Subcutaneous abdominal adipose tissue (tissue), 5 donors: ENCODE data around the gene ITPR3.

ENCODE experiments used
- H3K27ac ChIP-seq: one replicate; pipeline ENCODE4 v1.7.0; 2013; ENCODE audit warnings: low read depth, mild to moderate bottlenecking, inconsistent platforms, low read length, moderate library complexity
- H3K27me3 ChIP-seq, 5 donors: one replicate each; pipeline ENCODE4 v1.7.0; 2013; ENCODE audit warnings: low read length in 5 of 5, inconsistent platforms in 1 of 5; ENCODE audit not compliant: control insufficient read depth in 5 of 5, insufficient read depth in 4 of 5
- H3K36me3 ChIP-seq, 5 donors: one replicate each; pipeline ENCODE4 v1.7.0; 2013; ENCODE audit warnings: low read length in 5 of 5; ENCODE audit not compliant: control insufficient read depth in 5 of 5, insufficient read depth in 5 of 5
- H3K4me1 ChIP-seq, 5 donors: one replicate each; pipeline ENCODE4 v1.7.0; 2013; ENCODE audit warnings: low read length in 5 of 5, mild to moderate bottlenecking in 3 of 5, moderate library complexity in 1 of 5; ENCODE audit not compliant: control insufficient read depth in 5 of 5, insufficient read depth in 5 of 5
- H3K4me3 ChIP-seq, 5 donors: one replicate each; pipeline ENCODE4 v1.7.0; 2013; ENCODE audit warnings: low read length in 5 of 5, low read depth in 1 of 5
- H3K9ac ChIP-seq, 5 donors: one replicate each; pipeline ENCODE4 v1.7.0; 2013; ENCODE audit warnings: low read length in 5 of 5, mild to moderate bottlenecking in 4 of 5, moderate library complexity in 3 of 5
- H3K9me3 ChIP-seq, 5 donors: one replicate each; pipeline ENCODE4 v1.7.0; 2013; ENCODE audit warnings: low read length in 5 of 5; ENCODE audit not compliant: control insufficient read depth in 5 of 5
- donor health status: healthy.
- donor health status: healthy.
- donor health status: healthy.
- donor health status: healthy.
- donor health status: healthy.

ITPR3 gene

GRCh38 chr6:33709605-33710295, 88.6 kb downstream of the ITPR3 start:
- no peak overlapping the region for H3K27ac ChIP-seq
- H3K36me3 ChIP-seq, result peaks cover 0 to 10% (median 6%) of the 10 kb centered on the region in 5 donors
- no peak overlapping the region for H3K4me3 ChIP-seq
- no peaks in the 10 kb centered on the region for H3K27me3 ChIP-seq
- H3K9ac ChIP-seq, result peak overlapping the region in 1 of 5 donors; percentile 20
- H3K4me1 ChIP-seq, result peaks cover 4 to 16% (median 15%) of the 10 kb centered on the region in 5 donors
- H3K9me3 ChIP-seq, result no peaks in the 10 kb centered on the region

GRCh38 chr6:33710296-33711121, 89.4 kb downstream of the ITPR3 start:
- Histone ChIP-seq H3K36me3 (peaks cover 0 to 10% (median 6%) of the 10 kb centered on the region in 5 donors), H3K9me3 (no peaks in the 10 kb centered on the region), H3K4me3 (peak overlapping the region; percentile 71 to 91 (median 82)), H3K4me1 (peaks cover 4 to 16% (median 15%) of the 10 kb centered on the region in 5 donors), H3K9ac (peak overlapping the region in 3 of 5 donors; percentile 79 to 97 (median 93)), H3K27me3 (no peaks in the 10 kb centered on the region), H3K27ac (no peak overlapping the region)

- Histone ChIP-seq H3K27me3 (no peaks in the 10 kb centered on the region), H3K4me1 (peaks cover 4 to 16% (median 15%) of the 10 kb centered on the region in 5 donors)
Observed at GRCh38 chr6:33711140-33712129, 90.3 kb downstream of the ITPR3 start, which contains the start of gene UQCC2. UQCC2 (minus strand) TSS chr6:33711700; CDS start chr6:33711686, 14 bp downstream.

GRCh38 chr6:33712914-33713313, 91.8 kb downstream of the ITPR3 start:
- H3K27ac ChIP-seq, result no peak overlapping the region
- H3K9me3 ChIP-seq, result no peaks in the 10 kb centered on the region
- no peak overlapping the region for H3K4me3 ChIP-seq
- peaks cover 0 to 10% (median 6%) of the 10 kb centered on the region in 5 donors for H3K36me3 ChIP-seq
- no peaks in the 10 kb centered on the region for H3K27me3 ChIP-seq
- H3K4me1 ChIP-seq, result peaks cover 4 to 23% (median 16%) of the 10 kb centered on the region in 5 donors
- H3K9ac ChIP-seq, result no peak overlapping the region

More at GRCh38 chr6:33711140-33712129, 90.3 kb downstream of the ITPR3 start, which contains the start of gene UQCC2:
- Histone ChIP-seq H3K9me3 (no peaks in the 10 kb centered on the region), H3K36me3 (peaks cover 0 to 10% (median 6%) of the 10 kb centered on the region in 5 donors), H3K4me3 (peak within 1 kb of the TSS; percentile 71 to 91 (median 82)), H3K27ac (peak within 1 kb of the TSS; percentile 90), H3K9ac (peak within 1 kb of the TSS in 4 of 5 donors; percentile 78 to 97 (median 86))

- Histone ChIP-seq H3K9ac (no peak overlapping the region), H3K27me3 (peaks cover 0 to 4% (median 0%) of the 10 kb centered on the region in 5 donors), H3K4me3 (no peak overlapping the region), H3K36me3 (peaks cover 0 to 6% (median 2%) of the 10 kb centered on the region in 5 donors), H3K27ac (no peak overlapping the region), H3K4me1 (peaks cover 4 to 26% (median 16%) of the 10 kb centered on the region in 5 donors), H3K9me3 (no peaks in the 10 kb centered on the region)
Observed at GRCh38 chr6:33713786-33714185, 92.7 kb downstream of the ITPR3 start.

- peaks cover 4 to 26% (median 16%) of the 10 kb centered on the region in 5 donors for H3K4me1 ChIP-seq
- H3K27me3 ChIP-seq, result peaks cover 0 to 7% (median 0%) of the 10 kb centered on the region in 5 donors
- H3K9ac ChIP-seq, result no peak overlapping the region
- H3K9me3 ChIP-seq, result no peaks in the 10 kb centered on the region
- no peak overlapping the region for H3K27ac ChIP-seq
- peaks cover 0 to 2% (median 0%) of the 10 kb centered on the region in 5 donors for H3K36me3 ChIP-seq
- H3K4me3 ChIP-seq, result no peak overlapping the region
Observed at GRCh38 chr6:33714385-33715040, 93.4 kb downstream of the ITPR3 start.

GRCh38 chr6:33716379-33716778, 95.3 kb downstream of the ITPR3 start:
- Histone ChIP-seq H3K9me3 (no peaks in the 10 kb centered on the region), H3K4me1 (peaks cover 0 to 15% (median 4%) of the 10 kb centered on the region in 5 donors), H3K9ac (no peak overlapping the region), H3K27ac (no peak overlapping the region), H3K36me3 (no peaks in the 10 kb centered on the region), H3K4me3 (no peak overlapping the region), H3K27me3 (peaks cover 0 to 8% (median 0%) of the 10 kb centered on the region in 5 donors)

- Histone ChIP-seq H3K27me3 (peaks cover 0 to 10% (median 0%) of the 10 kb centered on the region in 5 donors), H3K36me3 (no peaks in the 10 kb centered on the region), H3K4me1 (peaks cover 0 to 10% (median under 1%) of the 10 kb centered on the region in 5 donors), H3K4me3 (no peak overlapping the region), H3K27ac (no peak overlapping the region), H3K9ac (no peak overlapping the region), H3K9me3 (no peaks in the 10 kb centered on the region)
Observed at GRCh38 chr6:33716890-33717632, 95.9 kb downstream of the ITPR3 start.
